Caco-2 (cell line): ENCODE data around the gene PDE11A. TPM values are rescaled to one million over a fixed set of nuclear protein-coding genes. Genes with fewer than 3 reads are reported as not detected.

Experiments used
- BruUV-seq: library from RNA; stranded (reverse); fragments of 400-500 nt; replicated peaks from 2 replicates; lab custom pipeline; 2021; lab: Mats Ljungman, UMichigan
- CTCF ChIA-PET: fragments of 300-600 bp; sonication (Branson Sonifier 250); formaldehyde crosslinking; loops from one replicate; lab custom pipeline; 2022; ENCODE audit warnings: antibody characterized with exemption; lab: Charles Lee
- POLR2A ChIA-PET: fragments of 300-600 bp; sonication (Branson Sonifier 250); formaldehyde crosslinking; loops from one replicate; lab custom pipeline; 2022; ENCODE audit warnings: antibody characterized with exemption; lab: Charles Lee
- DNase-seq, 2 experiments: peaks; one replicate each; pipeline versions ENCODE4 v3.0.0 to v3.0.0-alpha.2; 2020 to 2022
- H3K27me3 ChIP-seq: replicated peaks from 2 replicates; pipeline ENCODE4 v1.6.0; 2011; ENCODE audit warnings: low read length; ENCODE audit not compliant: control insufficient read depth, insufficient read depth
- H3K36me3 ChIP-seq: 2 replicates; pipeline ENCODE4 v1.5.1; 2011; ENCODE audit warnings: low read length; ENCODE audit not compliant: control insufficient read depth, insufficient read depth
- H3K4me1 ChIP-seq: fragments of 250-450 bp; sonication (Bioruptor Pico); 2 replicates; pipeline ENCODE4 v1.5.1; 2020; ENCODE audit warnings: mild to moderate bottlenecking
- H3K4me3 ChIP-seq: 2 replicates; pipeline ENCODE4 v1.5.1; 2011; ENCODE audit warnings: low read depth, mild to moderate bottlenecking, control low read depth, low read length
- H3K9me3 ChIP-seq: fragments of 250-450 bp; sonication (Bioruptor Pico); 2 replicates; pipeline ENCODE4 v1.5.1; 2020; ENCODE audit warnings: mild to moderate bottlenecking, moderate library complexity
- H3K27ac Mint-ChIP-seq: one replicate; pipeline ENCODE4 v1.8.0; 2022; ENCODE audit warnings: mixed read lengths; ENCODE audit not compliant: unreplicated experiment
- H3K27me3 Mint-ChIP-seq: one replicate; pipeline ENCODE4 v1.8.0; 2022; ENCODE audit warnings: mixed read lengths; ENCODE audit not compliant: insufficient read depth, unreplicated experiment
- H3K36me3 Mint-ChIP-seq: one replicate; pipeline ENCODE4 v1.8.0; 2022; ENCODE audit warnings: mild to moderate bottlenecking, mixed read lengths; ENCODE audit not compliant: insufficient read depth, unreplicated experiment
- H3K4me1 Mint-ChIP-seq: one replicate; pipeline ENCODE4 v1.8.0; 2022; ENCODE audit warnings: low read depth, mixed read lengths; ENCODE audit not compliant: unreplicated experiment
- H3K4me3 Mint-ChIP-seq: one replicate; pipeline ENCODE4 v1.8.0; 2022; ENCODE audit warnings: mild to moderate bottlenecking, moderate library complexity, mixed read lengths; ENCODE audit not compliant: unreplicated experiment
- H3K9me3 Mint-ChIP-seq: one replicate; pipeline ENCODE4 v1.8.0; 2022; ENCODE audit warnings: mixed read lengths; ENCODE audit not compliant: unreplicated experiment
- CTCF ChIP-seq, 2 experiments: fragments of 200-600 bp in 1 of 2; IDR thresholded peaks; 1 replicate in 1 of 2; 2 replicates in 1 of 2; pipeline versions ENCODE4 v1.5.1 to v1.8.0; 2011 to 2022; ENCODE audit warnings: antibody characterized with exemption in 1 of 2, control low read depth in 1 of 2, inconsistent platforms in 1 of 2, low read depth in 1 of 2, low read length in 1 of 2, mild to moderate bottlenecking in 1 of 2, moderate library complexity in 1 of 2; ENCODE audit not compliant: insufficient read depth in 1 of 2, severe bottlenecking in 1 of 2, unreplicated experiment in 1 of 2
- intact Hi-C: fragments of 100-400 bp; cut with micrococcal nuclease; formaldehyde crosslinking; loops from one replicate; pipeline ENCODE4 v1.10.0; 2022; ENCODE audit not compliant: unreplicated experiment
- total RNA-seq: library from RNA; stranded (reverse); gene quantifications from 2 replicates; pipeline ENCODE4 v1.2.3, GENCODE V29; 2022

The PDE11A gene
- total RNA-seq, 1 experiment from 2014 or later, result 0.25 TPM

- Histone ChIP-seq H3K27me3 (no peaks in the 10 kb centered on the region), H3K36me3 (no peaks in the 10 kb centered on the region), H3K9me3 (peaks cover 7% of the 10 kb centered on the region; the same call in 1 of the 2 replicates), H3K4me1 (no peaks in the 10 kb centered on the region), H3K4me3 (no peak overlapping the region)
- ChIA-PET POLR2A (no interaction called here), CTCF (no interaction called here)
- H3K36me3 Mint-ChIP-seq, result no peaks in the 10 kb centered on the region
- no peaks in the 10 kb centered on the region for H3K27me3 Mint-ChIP-seq
- H3K4me3 Mint-ChIP-seq, result no peak overlapping the region
- no peak for DNase-seq
- H3K27ac Mint-ChIP-seq, result no peak overlapping the region
- H3K9me3 Mint-ChIP-seq, result peaks cover 34% of the 10 kb centered on the region
- no TSS peak for BruUV-seq
- H3K4me1 Mint-ChIP-seq, result no peaks in the 10 kb centered on the region
- intact Hi-C loops, result no loop called here
- no peak for TF ChIP-seq CTCF (IDR thresholded peaks at IDR 0.05; ENCODE audit: insufficient read depth in 1 of 2, low read depth in 1 of 2, low read length in 1 of 2, severe bottlenecking in 1 of 2, unreplicated experiment in 1 of 2)
These were observed 239.8 kb downstream of the PDE11A start for GRCh38 chr2:177832611-177833433.

GRCh38 chr2:177830881-177831386 lies 241.6 kb downstream of the PDE11A start:
- intact Hi-C loops, result no loop called here
- POLR2A ChIA-PET, result no interaction called here
- no peaks in the 10 kb centered on the region for H3K4me1 ChIP-seq

GRCh38 chr2:177828557-177828956 lies 244.0 kb downstream of the PDE11A start:
- Histone ChIP-seq H3K4me1 (peaks cover under 1% of the 10 kb centered on the region), H3K36me3 (no peaks in the 10 kb centered on the region), H3K4me3 (no peak overlapping the region), H3K27me3 (no peaks in the 10 kb centered on the region), H3K9me3 (peaks cover 3% of the 10 kb centered on the region; the same call in 1 of the 2 replicates)
- no TSS peak for BruUV-seq
- TF ChIP-seq CTCF (IDR thresholded peaks at IDR 0.05; ENCODE audit: insufficient read depth in 1 of 2, low read depth in 1 of 2, low read length in 1 of 2, severe bottlenecking in 1 of 2, unreplicated experiment in 1 of 2), result no peak
- Mint-ChIP-seq H3K27ac (no peak overlapping the region), H3K27me3 (peaks cover 12% of the 10 kb centered on the region), H3K36me3 (no peaks in the 10 kb centered on the region), H3K4me1 (peaks cover 4% of the 10 kb centered on the region), H3K9me3 (peaks cover 14% of the 10 kb centered on the region), H3K4me3 (no peak overlapping the region)
- ChIA-PET POLR2A (no interaction called here), CTCF (no interaction called here)
- intact Hi-C loops, result no loop called here
- no peak for DNase-seq

More at GRCh38 chr2:177830881-177831386, 241.6 kb downstream of the PDE11A start:
- no peak for TF ChIP-seq CTCF (IDR thresholded peaks at IDR 0.05; ENCODE audit: insufficient read depth in 1 of 2, low read depth in 1 of 2, low read length in 1 of 2, severe bottlenecking in 1 of 2, unreplicated experiment in 1 of 2)
- H3K27me3 Mint-ChIP-seq, result peaks cover 3% of the 10 kb centered on the region
- H3K27me3 ChIP-seq, result no peaks in the 10 kb centered on the region
- no peak overlapping the region for H3K4me3 ChIP-seq
- peaks cover 18% of the 10 kb centered on the region for H3K9me3 Mint-ChIP-seq
- no peaks in the 10 kb centered on the region for H3K36me3 Mint-ChIP-seq
- no peak for DNase-seq
- no peak overlapping the region for H3K4me3 Mint-ChIP-seq
- CTCF ChIA-PET, result no interaction called here
- H3K4me1 Mint-ChIP-seq, result no peaks in the 10 kb centered on the region
- BruUV-seq, result no TSS peak
- no peaks in the 10 kb centered on the region for H3K36me3 ChIP-seq
- no peak overlapping the region for H3K27ac Mint-ChIP-seq
- H3K9me3 ChIP-seq, result peaks cover 4% of the 10 kb centered on the region; the same call in 1 of the 2 replicates
